Gastrocnemius medialis (tissue), 4 donors: ENCODE data around the gene ARHGAP22.

Experiments used
- POLR2A ChIP-seq, 2 donors: fragments of 450-650 bp; IDR thresholded peaks; one replicate each; pipeline ENCODE4 v1.6.1; 2017; ENCODE audit warnings: antibody characterized with exemption in 2 of 2, mild to moderate bottlenecking in 2 of 2, moderate library complexity in 2 of 2
- TF ChIP-seq, protein P1 (sequence below), 5 experiments: fragments of 450-650 bp in 3 of 5; fragments of 200-600 bp in 2 of 5; sonication (generic) in 2 of 5; IDR thresholded peaks in 4 of 5; conservative IDR thresholded peaks in 1 of 5; 1 replicate in 4 of 5; 2 replicates in 1 of 5; pipeline ENCODE4 v1.5.1; 2016 to 2019; ENCODE audit warnings: antibody characterized with exemption in 5 of 5, mild to moderate bottlenecking in 3 of 5, moderate library complexity in 3 of 5

DNA sequence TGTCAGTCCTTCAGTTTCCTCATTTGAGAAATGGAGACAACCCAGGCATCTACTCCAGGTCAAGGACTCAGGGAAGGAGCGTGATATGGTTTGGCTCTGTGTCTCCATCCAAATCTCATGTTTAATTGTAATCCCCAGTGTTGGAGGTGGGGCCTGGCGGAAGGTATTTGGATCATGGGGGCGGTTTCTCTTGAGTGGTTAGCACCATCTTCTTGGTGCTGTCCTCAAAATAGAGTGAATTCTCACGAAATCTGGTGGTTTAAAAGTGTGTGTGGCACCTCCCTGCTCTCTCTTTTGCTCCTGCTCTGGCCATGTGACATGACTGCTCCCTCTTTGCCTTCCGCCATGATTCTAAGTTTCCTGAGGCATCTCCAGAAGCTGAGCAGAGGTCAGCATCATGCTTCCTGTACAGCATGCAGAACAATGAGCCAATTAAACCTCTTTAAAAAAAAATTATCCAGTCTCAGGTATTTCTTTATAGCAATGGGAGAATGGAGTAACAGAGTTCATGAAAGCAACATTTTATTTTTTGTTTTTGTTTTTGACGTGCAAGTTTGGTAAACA is 30.0 kb downstream of the ARHGAP22 start:
- TF ChIP-seq POLR2A (IDR thresholded peaks at IDR 0.05) = no peak
- TF ChIP-seq, protein P1, sequence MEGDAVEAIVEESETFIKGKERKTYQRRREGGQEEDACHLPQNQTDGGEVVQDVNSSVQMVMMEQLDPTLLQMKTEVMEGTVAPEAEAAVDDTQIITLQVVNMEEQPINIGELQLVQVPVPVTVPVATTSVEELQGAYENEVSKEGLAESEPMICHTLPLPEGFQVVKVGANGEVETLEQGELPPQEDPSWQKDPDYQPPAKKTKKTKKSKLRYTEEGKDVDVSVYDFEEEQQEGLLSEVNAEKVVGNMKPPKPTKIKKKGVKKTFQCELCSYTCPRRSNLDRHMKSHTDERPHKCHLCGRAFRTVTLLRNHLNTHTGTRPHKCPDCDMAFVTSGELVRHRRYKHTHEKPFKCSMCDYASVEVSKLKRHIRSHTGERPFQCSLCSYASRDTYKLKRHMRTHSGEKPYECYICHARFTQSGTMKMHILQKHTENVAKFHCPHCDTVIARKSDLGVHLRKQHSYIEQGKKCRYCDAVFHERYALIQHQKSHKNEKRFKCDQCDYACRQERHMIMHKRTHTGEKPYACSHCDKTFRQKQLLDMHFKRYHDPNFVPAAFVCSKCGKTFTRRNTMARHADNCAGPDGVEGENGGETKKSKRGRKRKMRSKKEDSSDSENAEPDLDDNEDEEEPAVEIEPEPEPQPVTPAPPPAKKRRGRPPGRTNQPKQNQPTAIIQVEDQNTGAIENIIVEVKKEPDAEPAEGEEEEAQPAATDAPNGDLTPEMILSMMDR (IDR thresholded peaks at IDR 0.05 in 4 of 5, conservative IDR thresholded peaks at IDR 0.05 in 1 of 5) = no peak
